Fibroblast of skin of left biceps (primary cell): ENCODE data around the gene FSTL4.

Experiments used
- DNase-seq, 2 experiments: peaks; one replicate each; pipeline ENCODE4 v3.0.0-alpha.2; 2013; ENCODE audit warnings: low read depth in 2 of 2

FSTL4 gene

DNA sequence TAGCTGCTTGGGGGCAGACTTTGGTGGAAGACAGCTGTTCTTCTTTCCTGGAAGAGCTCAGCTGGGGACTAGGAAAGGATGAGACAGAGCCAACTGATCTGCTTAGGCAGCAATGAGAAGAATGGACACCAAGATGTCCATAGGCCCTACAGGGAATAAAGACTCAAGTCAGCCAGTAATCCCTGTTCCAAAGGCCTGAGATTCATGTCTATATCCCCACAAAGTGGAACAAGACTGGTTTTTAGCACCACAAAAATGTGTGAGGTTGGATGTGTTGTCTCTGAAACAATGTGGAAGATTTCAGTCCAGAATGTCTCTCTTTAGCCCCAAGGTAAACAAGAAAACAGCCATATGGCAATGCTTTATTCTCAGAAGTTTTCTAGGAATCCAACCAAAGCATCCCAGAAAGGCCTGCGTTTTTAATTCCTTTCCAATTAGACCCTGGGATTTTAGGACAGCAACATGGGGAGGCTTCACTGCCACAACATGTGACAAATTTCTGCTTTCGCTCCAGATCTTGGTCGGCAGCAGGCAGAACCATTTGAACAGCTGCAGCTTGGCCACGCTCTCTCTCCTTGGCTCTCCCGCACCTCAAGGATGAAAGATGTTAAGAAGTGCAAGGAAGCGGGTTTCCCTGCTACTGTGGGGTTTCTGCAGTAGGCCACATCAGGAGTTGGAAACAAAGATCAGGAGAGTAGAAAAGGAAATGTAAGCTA is 245.1 kb downstream of the FSTL4 start:
- DNase-seq: no peak

DNA sequence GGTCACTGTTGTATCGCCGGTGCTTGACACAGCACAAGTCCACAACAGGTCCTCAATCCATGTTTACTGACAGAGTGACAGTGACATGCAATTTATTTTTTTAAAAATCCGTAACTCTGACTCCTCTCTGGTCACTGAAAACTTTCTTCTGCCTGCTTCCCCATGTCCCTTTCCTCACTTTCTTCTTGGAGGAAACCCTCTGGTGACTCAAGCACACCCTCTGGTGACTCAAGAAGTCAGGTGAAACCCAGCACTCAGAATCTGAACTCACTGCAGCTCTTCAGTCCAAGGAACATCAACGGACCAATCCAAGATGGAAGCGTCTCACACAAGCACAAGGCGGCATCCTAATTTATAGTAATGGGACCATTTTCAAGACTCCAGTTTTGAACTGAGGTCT is 245.9 kb downstream of the FSTL4 start:
- DNase-seq: no peak

DNA sequence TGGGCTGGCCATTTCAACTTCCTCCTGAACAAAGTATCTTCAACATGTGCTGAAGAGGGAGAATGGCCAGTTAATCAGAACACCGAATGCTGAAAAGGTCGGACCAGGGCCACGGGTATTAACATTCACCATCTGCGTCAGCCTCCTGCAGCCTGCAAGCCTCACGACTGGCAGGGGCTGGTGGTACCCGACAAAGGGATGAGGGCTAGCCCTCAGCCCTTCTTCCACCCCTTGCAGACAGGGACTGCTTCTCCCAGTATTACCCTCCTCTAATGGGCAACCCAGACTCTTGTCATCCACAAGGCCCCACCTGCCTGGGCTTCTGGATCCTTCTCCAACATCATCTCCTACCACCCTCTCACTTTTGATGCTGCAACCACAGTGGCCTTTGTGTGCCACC is 246.6 kb downstream of the FSTL4 start:
- DNase-seq: no peak

DNA sequence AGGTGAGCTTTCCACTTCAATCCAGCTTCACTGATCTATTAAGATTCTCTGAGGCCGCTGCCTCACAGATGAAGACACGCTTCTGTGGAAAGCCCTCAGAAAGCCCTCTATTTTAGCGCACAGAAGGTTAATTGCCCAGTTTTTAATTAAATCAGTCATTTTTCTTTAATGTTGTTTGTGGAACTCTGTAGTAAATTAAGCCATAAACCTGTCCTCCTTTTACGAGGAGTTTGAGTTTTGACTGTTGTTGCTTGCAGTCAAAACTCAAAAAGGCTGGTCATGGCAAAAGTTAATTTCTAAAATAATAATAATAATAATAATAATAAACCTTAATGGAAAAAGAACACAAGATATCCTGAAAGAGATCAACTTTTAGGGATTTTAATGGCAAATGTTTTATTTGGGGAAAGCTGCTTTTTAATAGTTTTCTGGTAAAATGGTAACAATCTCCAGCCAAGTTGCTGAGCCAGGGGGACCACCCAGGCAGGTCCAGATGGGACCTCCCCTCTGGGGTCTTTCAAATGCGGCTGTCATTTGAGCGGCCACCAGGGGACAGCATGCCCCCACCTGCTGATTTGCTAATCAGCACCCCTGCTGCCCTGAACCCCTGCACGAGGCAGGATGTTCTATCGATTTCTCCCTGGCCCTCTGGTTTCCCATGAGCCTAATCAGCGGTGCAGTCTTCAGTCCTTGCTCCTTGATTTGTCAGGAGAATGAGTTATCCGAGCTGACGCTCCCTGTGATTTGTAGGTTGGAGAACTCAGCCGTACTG is 247.2 kb downstream of the FSTL4 start:
- DNase-seq: no peak

DNA sequence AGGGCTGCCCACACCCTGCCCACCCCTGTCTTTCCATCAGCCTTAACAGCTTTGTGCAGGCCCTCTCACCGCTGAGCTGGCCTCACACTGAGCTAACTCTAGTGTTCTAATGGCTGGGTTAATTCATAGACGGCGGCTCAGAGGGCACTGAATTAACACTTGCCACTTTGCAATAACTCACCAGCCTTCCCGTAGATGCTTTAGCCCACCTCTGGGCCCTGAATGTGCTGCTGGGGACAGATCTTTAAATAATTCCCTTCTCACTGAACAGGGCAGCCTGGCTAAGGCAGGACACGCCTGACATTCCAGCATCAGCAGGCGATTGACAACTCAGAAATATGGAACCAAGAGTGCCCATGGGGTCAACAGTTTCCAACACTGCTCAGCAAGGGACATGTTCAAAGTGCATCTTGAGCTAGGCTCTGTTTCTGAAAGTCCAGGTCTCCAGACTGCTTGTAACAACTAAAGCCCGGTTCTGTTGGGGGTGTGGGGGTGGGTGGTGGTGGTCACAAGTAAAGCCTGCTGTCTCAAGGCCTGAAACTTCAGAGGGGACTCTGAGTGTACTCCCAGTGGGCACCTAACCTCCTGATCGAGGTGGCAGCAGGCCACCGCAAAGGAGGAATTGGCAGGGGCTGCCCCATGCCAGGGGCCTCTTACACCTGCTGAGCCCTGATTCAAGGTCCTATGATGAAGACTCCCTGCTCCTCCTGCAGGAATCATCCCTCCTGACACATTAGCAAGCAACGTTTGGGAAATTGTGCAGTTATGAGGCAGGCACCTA is 248.3 kb downstream of the FSTL4 start:
- DNase-seq: no peak

DNA sequence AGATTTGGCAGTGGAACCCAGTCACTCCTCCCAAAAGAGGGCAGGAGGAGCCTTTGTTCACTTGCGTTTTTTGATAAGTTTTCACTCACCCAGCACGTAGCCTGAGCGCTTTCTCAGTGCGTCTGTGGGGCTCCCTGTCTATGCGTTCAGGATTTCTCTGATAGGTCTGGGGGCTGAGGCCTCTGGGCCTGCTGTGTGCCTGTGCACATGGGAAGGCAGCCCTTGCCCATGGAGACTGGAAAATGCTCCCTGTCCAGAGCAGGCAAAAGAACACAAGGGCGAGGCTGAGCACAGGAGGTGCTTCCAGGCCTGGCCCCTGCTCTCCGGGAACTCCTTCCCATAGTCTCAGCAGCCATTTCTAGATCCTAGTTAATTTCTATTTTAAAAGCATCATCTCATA is 249.9 kb downstream of the FSTL4 start:
- no peak for DNase-seq

DNA sequence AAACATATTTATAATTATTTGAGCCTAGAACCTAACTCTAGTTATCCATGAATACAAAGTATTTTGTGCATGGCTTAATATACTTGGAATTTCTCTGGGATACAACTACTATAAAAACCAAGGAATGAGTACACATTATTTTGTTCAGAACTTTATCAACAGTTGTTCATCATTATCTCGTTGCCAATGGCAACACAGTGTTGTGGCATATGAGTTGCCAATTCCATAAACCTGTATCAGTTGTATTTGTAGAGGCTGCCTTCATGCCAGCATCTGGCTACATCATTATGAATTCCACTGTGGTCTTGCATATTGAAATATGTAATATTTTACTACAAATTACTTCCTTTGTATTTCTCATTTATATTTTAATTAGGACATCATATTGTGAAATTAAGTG is 250.4 kb downstream of the FSTL4 start:
- DNase-seq: no peak

DNA sequence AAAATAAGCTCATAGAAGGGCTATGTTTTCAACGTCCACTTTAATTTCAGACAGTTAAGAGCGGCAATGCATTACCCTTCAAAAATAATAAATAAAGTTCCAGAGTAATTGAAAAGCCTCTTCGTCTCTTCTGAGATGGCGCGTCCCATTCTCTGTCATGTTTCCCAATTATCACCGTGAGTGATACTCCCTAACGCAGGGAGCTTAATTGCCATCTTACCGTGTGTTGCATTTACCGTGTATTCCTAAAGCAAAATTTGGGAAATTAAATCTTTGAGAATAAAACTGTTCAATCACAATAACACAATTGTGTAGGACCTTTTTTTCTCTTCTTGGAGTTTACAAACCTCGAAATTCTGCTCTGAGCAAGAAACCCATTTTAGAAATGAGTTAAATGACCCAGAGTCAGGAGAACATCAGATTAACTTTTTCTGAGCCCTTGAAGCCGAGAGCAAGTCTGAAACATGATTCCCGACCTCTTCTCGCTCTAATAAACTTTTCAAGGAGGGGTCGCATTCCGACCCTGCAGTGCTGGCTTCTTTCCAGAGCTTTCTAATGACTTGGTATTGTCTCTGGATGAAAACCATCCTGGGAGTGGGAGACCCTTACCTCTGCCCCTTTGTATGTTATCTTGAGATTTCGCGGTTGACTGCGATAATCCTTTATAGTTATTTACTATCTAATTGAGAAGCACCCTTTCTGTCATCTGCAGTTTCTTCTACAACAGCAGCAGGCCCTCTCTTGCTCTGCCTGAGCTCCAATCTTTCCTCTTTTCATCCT is 251.5 kb downstream of the FSTL4 start:
- no peak for DNase-seq

DNA sequence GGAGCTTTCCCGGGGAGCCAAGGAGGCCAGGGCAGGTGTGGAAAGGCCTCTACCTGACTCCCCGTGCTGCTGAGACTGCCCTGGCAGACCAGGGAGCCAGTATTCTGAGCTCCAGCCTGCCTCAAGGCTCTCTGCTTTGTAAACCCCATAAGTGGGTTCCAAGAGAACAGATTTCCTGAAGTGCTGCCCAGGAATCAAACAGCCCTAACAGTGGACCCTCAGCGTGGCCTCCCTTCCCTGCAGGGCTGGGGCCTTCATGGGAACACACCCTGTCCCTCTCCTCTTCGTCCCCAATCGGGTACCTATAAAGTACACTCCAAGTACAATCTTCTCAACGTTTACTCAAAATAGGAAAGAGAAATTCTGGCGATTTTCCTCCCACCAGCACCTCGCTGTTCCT is 252.5 kb downstream of the FSTL4 start:
- DNase-seq: no peak

DNA sequence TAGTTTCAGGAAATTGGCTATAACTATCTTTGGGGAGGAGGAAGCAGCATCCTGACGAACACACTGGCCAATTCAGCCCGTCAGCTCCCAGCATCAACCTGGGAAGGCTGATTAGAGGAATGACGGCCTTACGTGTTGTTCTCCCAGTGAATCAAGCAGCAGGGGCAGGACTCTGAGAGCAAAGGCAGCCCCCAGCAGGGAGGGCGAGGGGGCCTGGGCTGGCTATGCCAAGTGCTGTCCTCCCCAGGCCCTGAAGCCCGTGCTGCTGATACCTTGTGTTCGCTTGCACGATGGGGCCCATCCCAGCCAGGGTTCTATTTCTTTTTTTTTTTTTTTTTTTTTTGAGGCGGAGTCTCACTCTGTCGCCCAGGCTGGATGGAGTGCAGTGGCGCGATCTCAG is 254.1 kb downstream of the FSTL4 start:
- DNase-seq: no peak

DNA sequence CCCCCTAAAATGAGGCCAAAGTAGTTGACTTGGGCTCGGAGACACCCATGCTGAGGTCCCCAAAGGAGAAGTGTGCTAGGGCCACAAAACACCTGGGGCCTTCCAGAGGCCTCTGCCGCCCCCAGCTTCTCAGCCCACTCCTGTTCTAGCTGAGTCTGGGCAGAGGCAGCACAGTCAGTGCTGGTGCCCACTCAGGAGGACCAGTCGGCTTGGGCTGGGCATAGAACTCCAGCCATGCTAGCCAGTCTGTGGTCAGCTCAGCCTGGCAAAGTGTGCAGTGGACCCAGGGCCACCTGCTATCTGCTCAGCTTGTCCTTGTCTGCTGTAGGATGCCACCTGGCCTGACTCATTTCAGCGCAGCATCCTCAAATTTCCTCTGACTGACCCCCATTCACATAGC is 254.6 kb downstream of the FSTL4 start:
- no peak for DNase-seq

DNA sequence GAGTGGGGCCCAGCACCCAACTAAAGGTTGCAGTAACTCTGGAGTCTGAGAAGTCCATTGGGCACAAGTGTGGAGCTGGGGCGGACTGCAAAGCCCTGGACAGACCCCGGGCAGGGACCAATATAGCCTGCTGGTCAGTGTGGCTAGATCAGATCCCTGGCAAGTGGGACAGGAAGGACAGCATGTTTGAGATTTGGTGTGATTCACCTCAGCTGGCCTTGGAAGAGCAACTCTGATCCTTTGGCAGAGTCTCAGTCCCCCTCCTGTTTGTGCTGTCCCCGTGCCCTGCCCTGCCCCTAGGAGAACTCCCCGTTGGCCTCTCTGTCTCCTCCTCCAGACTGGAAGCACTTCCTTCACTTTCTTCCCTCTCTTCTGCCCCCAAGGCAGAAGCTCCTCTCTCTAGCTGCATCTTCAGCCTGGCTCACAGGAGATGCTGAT is 255.3 kb downstream of the FSTL4 start:
- no peak for DNase-seq

DNA sequence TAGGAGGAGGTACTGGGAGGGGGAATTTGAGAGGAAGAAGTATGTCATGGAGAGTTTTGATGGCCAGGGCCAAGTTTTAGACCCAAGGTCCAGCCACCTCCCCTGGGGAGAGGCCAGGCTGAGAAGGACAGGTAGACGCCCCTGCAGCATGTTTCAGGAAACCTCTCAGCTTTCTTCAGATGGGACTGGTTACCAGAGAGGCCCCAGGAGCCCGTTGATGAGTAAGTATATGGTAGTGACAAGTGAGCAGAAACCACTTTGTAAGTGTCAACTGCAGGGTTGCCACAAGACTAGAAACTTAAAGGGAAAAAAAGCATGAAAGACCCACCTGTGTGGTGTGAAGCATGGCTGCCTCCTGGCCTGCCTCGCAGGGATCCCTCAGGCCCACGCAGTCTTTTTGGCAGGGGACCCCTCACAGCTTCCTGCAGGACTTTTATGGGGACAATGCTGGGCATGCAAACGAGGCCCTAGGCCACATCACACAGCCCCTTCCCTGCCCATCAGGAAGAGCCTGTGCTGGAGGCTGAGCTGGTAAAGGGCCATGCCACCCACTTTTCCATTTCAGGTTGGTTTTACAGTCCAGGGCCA is 255.9 kb downstream of the FSTL4 start:
- no peak for DNase-seq

DNA sequence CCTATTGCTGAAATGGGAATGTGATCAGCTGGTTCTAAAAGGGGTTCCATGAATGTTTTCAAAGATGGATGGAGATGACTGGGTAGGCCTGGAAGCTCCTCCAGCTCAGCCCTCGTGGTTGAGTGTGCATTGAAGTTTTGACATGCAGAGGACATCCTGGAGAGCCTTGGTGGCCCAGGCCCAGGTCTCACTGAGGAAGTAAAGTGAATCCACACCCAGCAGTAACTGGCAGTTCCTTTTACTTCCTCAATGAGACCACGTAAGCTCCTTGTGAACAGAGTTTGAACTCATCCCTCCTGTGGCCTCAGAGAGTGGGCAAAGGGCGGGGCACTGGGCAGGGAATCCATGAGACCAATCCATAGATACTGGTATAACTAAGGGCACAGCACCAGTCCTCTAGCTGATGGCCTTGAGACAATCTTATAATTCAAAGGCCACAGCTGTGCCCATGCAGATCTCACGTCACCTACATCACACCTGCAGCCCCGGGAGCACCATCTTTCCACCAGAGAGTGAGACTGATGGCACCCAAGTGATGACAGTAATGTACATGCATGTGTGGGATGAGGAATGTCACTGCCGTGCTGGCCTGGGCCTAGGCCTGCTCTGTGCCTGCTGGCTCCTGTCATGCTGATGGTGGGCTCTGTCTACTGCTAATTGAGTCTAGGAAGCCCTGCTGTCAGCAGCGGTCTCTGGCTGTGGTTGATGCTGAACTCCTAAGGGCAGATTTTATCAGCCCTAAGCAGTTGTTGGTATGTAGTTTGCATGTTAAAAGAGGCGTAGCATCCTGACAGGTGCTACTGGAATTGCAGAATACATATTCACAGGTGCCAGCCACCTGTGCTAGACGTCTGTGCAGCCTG is 257.8 kb downstream of the FSTL4 start:
- no peak for DNase-seq

DNA sequence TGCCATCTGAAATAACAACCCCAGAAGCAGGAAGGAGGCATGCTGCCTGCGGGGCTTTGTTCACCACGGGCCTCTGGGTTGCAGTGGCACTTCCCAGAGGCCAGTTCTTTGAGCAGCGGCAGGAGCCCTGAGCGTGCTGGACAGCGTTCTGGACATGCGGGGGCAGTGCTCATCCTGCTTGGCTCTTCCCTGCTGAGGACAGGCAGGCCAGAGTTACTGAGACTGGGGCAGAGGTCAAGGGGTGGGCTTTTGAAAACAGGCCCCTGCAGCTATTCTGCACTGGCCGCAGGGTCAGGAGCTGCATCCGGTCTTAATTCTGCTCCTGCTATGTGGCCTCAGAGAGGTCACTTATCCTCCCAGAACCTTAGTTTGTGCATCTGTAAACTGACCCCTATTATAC is 258.6 kb downstream of the FSTL4 start:
- no peak for DNase-seq

DNA sequence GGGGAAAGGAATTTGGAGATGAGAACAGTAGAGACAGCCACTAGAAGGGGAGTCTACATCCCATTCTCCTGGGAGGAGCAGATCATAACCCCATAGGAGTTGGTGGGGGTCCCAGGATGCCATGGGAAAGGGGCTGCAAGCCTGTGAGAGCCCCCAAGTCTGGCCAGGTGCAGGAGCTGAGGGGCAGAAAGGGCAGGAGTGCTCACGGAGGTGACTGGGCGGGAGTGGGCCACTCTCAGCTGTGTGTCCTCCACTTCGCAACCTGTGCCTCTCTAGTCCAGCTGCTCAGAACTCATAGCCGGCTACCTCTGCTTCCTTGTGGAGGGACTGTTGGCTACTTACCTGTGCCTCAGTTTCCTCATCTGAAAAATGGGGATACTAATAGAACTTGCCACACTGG is 263.9 kb downstream of the FSTL4 start:
- no peak for DNase-seq

DNA sequence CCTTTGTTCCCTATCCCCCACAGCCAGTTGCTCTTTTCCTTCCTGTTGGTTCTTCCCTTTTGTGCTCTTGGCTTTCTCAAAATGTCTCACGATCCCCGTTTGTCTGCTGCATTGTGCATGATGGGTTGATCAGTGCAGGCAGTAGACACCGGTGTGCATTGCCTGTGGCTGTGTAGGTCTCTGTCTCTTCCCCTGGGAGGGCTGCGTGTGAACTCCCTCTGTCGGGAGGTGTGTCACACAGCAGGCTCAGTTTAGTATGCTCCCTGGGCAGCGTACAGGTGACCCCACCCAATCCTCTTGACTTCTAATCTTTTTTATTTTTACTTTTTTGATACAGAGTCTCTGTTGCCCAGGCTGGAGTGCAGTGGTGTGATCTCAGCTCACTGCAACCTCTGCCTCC is 265.3 kb downstream of the FSTL4 start:
- no peak for DNase-seq

DNA sequence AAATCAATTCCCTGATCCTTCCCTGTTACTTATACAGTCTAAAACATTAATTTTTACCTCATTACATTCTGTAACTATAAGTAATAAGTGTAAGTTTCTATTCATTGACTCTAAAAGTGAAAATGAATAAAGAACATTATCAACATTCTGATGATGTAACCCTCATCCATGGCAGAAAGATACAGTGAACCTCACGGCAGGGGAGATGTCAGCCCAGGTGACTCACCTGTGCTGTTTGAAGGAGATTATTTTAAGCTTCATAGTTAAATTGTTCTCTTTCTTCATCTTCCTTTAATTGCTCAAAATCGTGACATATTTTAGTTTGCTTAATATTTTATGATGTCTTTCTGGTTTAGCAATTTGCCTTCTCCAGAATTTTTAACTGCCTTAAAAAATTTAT is 268.1 kb downstream of the FSTL4 start:
- no peak for DNase-seq

DNA sequence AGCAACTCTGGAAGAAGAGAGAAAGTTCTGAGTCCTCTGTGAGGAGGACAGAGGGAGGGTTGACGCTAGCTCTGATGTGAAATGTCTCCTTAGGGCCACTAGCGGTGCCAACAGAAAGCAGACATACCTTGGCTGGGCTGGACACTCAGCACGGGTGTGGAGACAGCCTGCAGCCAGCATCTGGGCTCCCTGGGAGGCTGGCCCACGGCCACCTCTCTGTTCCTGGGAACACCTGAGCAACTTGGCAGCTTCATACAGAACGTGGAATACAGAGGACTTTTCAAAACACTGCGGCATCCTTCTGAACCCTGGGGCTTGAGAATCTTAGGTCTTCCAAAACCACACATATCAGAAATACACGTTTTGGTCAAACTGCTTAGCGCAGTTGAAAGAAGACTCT is 269.1 kb downstream of the FSTL4 start:
- no peak for DNase-seq

DNA sequence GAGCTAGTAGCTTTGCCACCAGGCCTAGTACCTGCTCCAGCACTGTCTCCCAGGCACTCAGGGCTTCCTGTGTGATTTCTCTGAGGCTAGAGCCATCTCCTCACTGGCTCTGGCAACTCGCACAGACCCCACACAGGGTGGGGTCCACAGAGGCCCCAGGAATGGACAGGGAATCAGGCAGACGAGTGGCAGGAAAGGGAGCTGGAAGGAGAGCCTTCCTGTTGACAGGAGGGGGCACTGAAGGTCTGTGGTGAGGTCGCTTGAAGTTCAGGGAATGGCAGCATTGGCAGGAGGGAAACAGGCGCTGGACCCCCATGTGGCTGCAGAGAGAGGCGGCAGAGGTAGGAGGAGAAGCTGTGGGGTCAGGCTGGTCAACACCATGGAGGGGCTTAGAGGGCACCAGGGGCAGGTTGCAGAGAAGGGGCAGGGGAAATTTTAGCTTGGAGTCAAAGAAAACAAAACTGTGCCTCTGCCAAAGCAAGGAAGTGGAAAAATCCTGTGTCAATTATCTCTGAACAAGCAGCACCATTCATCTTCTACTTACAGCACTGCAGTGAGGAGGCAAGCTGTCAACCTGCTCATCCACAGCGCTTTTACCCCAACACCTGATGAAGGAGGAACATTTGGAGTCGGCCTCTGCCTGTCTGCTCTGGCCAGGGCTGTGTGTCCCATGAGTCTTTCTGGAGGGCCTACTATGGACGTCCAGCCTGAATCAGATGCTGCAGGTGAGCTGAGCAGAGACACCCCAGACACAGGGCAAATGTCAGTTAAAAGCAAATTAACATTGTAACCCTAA is 270.2 kb downstream of the FSTL4 start:
- DNase-seq: no peak
